CD4-positive, alpha-beta T cell treated with Interleukin-17A for 1 hour (primary cell): ENCODE results near the gene PPIH.
"Not testable (repeated sequence)": the region's sequence is repeated elsewhere in the genome, so short reads cannot be mapped to it uniquely, and the experiment has no call there.

Experiments used
- DNase-seq: peaks from one replicate; pipeline ENCODE4 v3.0.0-alpha.2; 2020

PPIH gene

GRCh38 chr1:42657981-42658876 is at the start of gene PPIH:
TSS of gene PPIH (plus strand) at chr1:42658423. CDS start at chr1:42658447, 24 bp downstream.
- DNase-seq: peak; percentile 93

- no peak for DNase-seq
Measured at GRCh38 chr1:42613803-42614131, 44.5 kb upstream of the PPIH start.

- DNase-seq: no peak
Measured at GRCh38 chr1:42618866-42619265, 39.4 kb upstream of the PPIH start.

- no peak for DNase-seq
Measured at GRCh38 chr1:42620307-42620706, 37.9 kb upstream of the PPIH start.

DNA sequence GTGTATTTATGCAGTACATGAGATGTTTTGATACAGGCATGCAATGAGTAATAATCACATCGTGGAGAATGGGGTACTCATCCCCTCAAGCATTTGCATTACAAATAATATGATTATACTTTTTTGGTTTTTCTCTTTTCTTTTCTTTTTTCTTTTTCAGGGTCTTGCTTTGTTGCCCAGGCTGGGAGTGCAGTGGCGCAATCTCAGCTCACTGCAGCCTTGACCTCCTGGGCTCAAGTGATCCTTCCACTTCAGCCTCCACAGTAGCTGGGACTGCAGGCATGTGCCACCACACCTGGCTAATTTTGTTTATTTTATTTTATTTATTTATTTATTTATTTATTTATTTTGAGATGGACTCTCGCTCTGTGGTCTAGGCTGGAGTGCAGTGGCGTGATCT is 37.0 kb upstream of the PPIH start:
- DNase-seq: not testable (repeated sequence)

GRCh38 chr1:42627205-42627604 is 31.0 kb upstream of the PPIH start:
- not testable (repeated sequence) for DNase-seq

- DNase-seq: no peak
Measured at GRCh38 chr1:42639116-42639515, 19.1 kb upstream of the PPIH start.

- no peak for DNase-seq
Measured at GRCh38 chr1:42646056-42646455, 12.2 kb upstream of the PPIH start.

GRCh38 chr1:42657201-42657600 is 1.0 kb upstream of the PPIH start:
- DNase-seq: no peak

- no peak for DNase-seq
Measured at GRCh38 chr1:42658877-42659337, 684 bp downstream of the PPIH start.

GRCh38 chr1:42660907-42661500 is 2.8 kb downstream of the PPIH start:
- no peak for DNase-seq

DNA sequence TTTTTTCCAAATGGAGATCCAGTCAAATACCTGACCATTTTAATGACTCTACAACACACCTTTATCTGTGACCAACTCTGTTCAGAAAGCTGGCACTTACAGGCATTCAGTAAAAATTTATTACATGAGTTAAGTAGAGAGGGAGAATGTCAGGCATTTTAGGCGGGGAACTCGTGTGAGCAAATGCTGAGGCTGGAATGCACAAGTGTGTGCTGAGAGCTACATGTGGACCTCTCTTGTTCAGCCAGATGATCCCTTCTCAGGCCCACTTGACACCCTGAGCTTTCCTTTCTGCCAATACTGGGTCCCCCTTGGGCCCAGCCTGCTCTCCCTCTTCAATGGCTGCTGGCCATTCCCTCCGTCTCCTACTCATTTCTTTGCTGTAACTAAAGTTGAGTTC is 11.7 kb downstream of the PPIH start:
- DNase-seq: no peak

DNA sequence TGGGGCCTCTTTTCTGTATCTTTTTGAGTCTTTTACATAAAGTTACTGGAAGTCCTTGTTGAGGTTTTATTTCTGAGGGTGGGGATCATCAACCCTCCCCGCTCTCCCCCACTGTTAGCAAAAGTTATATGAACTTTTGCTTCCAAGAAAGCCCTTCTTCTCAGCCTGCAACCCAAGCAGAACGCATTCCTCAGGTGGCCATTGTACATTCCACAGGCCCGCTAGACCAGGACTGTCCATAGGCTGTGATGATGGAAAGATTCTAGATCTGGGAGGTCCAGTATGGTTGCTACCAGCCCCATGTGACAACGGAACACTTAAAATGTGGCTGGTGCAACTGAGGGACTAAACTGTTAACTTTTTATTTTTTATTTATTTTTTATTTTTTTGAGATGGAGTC is 12.2 kb downstream of the PPIH start:
- no peak for DNase-seq

DNA sequence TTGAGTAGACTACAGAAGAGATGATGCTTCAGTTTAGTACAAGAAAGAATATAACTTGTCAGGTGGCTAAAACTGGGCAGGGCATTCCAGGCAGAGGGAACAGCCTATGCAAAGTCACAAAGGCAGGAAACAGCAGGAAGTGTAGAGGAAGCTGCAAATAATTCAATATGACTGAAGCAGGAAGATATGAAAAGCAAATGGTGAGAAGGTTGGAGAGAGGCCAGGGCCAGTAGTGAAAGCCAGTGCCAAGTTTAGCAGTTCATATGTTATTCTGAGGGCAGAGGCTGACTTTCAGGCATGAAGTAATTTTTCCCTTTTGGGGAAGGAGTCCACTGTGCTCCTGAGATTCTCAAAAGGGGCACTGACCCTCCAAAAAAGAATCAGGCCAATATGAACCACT is 16.0 kb downstream of the PPIH start:
- no peak for DNase-seq

- no peak for DNase-seq
Measured at GRCh38 chr1:42674682-42675081, 16.5 kb downstream of the PPIH start.

GRCh38 chr1:42675467-42675866 is 17.2 kb downstream of the PPIH start:
- no peak for DNase-seq

DNA sequence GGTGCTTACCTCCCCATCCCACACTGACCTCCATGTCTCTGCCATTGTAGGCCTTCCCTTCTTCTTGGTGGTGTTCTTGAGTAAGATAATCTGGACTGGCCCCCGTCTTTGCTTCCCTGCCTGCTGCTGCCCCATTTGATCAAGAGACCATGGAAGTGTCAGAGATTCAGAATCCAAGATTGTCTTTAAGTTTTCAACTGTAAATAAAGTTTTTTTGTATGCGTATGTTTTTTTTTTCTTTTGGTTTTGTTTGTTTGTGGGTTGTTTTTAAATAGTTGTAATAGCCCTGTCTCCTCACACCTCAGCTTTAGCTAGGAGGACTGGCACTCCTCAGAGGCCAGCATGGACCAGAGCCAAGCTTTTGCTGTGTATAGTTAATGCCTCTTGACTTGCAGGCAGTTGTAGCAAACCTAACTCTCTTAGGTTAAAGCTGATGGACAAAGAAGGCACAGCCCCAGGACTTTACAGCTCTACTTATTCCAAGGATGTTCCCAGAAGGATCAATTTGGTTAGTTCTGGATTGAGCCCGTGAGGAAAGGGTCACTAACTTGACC is 18.4 kb downstream of the PPIH start:
- no peak for DNase-seq

DNA sequence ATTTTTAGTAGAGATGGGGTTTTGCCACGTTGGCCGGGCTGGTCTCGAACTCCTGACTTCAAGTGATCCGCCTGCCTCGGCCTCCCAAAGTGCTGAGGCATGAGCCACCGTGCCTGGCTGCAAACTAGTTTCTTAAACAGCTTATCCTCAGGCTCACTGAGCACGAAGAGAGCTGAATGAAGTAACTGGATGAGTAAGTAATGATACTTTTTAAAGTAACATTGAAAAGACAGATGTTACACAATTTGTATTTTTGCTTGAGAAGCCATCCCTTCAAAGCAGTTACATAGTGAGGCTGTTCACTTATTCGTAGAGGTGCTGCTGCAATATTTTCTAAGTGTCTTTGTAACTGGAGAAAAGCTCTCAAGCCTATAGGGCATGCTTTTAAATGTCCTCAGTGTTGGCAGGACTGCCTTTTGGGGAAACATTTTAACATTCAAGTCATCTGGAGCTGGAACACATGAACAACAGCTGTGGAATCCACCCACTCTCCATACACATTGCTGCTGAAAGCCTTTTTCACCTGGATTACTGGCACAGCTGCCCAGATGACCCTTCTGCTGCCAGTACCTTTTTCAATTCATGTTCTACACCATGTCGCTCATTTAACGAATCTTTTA is 21.3 kb downstream of the PPIH start:
- no peak for DNase-seq

DNA sequence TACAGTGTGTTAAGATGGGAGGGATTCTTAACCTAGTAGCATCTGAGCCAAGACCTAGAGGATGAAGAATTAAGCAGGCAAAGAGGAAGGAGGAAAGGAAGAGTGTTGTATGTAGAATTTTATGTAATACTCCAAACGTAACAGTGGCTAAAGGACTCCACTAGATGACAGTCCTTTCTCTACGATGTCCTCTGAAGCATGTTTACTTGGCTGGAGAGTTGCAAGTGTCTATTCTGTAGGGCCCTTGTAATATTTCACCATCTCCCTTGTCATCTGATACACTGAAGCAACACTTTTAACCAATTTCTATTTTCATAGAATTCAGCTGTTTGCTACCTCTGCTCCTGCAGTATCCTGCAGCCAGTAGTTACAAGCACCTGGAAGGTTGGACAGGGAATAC is 21.8 kb downstream of the PPIH start:
- no peak for DNase-seq

GRCh38 chr1:42680921-42681683 is 22.9 kb downstream of the PPIH start:
- peak; percentile 46 for DNase-seq

DNA sequence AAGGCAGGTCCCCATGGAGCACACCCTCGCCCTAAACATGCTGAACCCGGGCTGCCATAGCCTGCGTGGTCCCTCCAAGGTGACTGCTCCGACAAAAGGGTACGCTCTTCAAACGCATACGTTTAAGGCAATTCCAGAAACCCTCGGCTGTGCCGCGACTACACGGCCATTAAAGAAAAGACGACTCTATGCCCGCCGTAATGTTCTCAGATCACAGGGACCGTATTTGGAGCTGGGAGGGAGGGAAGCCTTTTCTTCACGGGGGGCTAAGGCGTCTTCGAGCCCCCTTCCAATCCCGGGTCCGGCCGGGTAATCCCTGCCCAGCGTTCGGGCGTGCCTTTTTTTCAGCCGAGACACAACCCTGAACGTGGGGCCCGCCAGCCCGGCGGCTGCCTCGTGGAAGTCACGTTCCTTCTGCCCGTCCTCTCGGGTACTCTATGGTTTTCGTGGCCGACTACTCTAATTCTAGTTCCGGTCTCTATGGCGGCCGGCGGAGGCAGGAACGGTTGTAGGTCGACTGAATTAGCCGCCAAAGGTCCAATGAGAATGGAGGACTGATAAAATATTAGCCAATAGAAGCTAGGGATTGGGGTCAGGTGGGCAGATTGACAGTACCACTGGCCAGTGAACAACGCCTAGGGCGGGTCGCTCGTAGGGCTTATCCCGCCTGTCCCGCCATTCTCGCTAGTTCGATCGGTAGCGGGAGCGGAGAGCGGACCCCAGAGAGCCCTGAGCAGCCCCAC is 23.7 kb downstream of the PPIH start, which contains the start of gene YBX1:
TSS of gene YBX1 (plus strand) at position 678 of the 743 bp plus-strand sequence. CDS start 148 bp downstream, outside the sequence.
- peak; percentile 99 for DNase-seq

DNA sequence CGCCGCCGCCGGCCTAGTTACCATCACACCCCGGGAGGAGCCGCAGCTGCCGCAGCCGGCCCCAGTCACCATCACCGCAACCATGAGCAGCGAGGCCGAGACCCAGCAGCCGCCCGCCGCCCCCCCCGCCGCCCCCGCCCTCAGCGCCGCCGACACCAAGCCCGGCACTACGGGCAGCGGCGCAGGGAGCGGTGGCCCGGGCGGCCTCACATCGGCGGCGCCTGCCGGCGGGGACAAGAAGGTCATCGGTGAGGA is 24.2 kb downstream of the PPIH start:
- not testable (repeated sequence) for DNase-seq
